Heart left ventricle (tissue), 13 donors: ENCODE measurements around the gene GPR25.

Source experiments
- POLR2A ChIP-seq, 2 donors: fragments of 450-650 bp; IDR thresholded peaks; one replicate each; pipeline ENCODE4 v1.6.1; 2017; ENCODE audit warnings: antibody characterized with exemption in 2 of 2, mild to moderate bottlenecking in 2 of 2, moderate library complexity in 2 of 2
- TF ChIP-seq, protein P1 (sequence below), 12 donors: fragments of 200-600 bp; sonication (generic) in 4 of 12; IDR thresholded peaks; one replicate each; pipeline versions ENCODE4 v1.5.0 to v1.8.0; 2018 to 2022; ENCODE audit warnings: antibody characterized with exemption in 12 of 12, mild to moderate bottlenecking in 5 of 12
- donor health status: ischemic (EF 13 %, LVEDD 7.1; RV severe dilation, severe dysfunction).
- donor health status: DM: no; HTN: yes; CAD: no.
- donor health status: DM: no; HTN: no; CAD: no.
- donor health status: ischemic (EF 25% LVEDD 6.9; RV normal size, moderate dysfunction).
- donor health status: ischemic (EF 25% LVEDD 5.7; RV mildly dilated, moderate dysfunction).
- donor health status: ischemic (EF 35%, LVEDD 5.7; RV mildly dilated, moderate dysfunction).
- donor health status: nonischemic (EF 11% LVEDD 7.7; RV severe dilation, severe dysfunction).
- donor health status: DM: yes; HTN: yes; CAD: no.
- donor health status: PGD.
- donor health status: ischemic (EF 29% LVEDD 5.4; RV normal size, mild dysfunction).
- donor health status: nonischemic (EF 23%, LVEDD 6.1; RV moderate dilation, normal function).

DNA sequence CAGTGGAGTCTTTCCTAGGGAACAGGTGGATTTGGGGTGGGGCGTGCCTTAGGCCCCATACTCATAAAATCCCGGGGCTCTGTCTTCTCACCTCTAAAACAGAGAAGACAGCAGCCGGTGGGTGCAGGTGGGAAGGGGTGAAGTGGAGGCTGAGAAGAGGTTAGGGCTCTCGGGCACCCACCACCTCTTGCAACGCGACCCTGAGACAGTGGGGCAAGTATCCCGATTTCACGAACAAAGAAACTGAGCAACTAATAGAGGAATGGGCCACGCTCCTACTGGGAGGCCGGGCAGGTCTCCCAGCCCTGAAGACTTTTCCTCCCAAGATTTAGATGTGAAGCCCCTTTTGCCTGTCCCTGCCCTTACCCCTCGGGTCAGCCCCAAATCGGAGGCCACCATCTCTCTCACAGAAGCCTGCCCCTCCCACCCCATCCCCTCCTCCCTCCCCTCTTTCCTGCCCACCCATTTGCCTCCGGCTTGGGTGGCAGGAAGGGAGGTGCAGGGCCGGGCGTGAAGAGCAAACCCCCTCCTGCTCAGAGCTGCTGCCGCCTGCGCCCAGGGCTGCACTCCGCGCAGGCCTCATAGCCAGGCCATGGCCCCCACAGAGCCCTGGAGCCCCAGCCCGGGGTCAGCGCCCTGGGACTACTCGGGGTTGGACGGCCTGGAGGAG is at the start of gene GPR25:
- TF ChIP-seq, protein P1, sequence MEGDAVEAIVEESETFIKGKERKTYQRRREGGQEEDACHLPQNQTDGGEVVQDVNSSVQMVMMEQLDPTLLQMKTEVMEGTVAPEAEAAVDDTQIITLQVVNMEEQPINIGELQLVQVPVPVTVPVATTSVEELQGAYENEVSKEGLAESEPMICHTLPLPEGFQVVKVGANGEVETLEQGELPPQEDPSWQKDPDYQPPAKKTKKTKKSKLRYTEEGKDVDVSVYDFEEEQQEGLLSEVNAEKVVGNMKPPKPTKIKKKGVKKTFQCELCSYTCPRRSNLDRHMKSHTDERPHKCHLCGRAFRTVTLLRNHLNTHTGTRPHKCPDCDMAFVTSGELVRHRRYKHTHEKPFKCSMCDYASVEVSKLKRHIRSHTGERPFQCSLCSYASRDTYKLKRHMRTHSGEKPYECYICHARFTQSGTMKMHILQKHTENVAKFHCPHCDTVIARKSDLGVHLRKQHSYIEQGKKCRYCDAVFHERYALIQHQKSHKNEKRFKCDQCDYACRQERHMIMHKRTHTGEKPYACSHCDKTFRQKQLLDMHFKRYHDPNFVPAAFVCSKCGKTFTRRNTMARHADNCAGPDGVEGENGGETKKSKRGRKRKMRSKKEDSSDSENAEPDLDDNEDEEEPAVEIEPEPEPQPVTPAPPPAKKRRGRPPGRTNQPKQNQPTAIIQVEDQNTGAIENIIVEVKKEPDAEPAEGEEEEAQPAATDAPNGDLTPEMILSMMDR (IDR thresholded peaks at IDR 0.05) = no peak
- no peak for TF ChIP-seq POLR2A (IDR thresholded peaks at IDR 0.05)
